ENCODE data around the gene SLC47A1. TPM values are rescaled to one million over a fixed set of nuclear protein-coding genes. Genes with fewer than 3 reads are reported as not detected.
"Not testable (repeated sequence)": the region's sequence is repeated elsewhere in the genome, so short reads cannot be mapped to it uniquely, and the experiment has no call there.

The SLC47A1 gene
- total and polyA plus RNA-seq, 9 of the 15 experiments (the other 6 are each of a cell fraction or from before 2014, with no cell fraction given), result not detected

DNA sequence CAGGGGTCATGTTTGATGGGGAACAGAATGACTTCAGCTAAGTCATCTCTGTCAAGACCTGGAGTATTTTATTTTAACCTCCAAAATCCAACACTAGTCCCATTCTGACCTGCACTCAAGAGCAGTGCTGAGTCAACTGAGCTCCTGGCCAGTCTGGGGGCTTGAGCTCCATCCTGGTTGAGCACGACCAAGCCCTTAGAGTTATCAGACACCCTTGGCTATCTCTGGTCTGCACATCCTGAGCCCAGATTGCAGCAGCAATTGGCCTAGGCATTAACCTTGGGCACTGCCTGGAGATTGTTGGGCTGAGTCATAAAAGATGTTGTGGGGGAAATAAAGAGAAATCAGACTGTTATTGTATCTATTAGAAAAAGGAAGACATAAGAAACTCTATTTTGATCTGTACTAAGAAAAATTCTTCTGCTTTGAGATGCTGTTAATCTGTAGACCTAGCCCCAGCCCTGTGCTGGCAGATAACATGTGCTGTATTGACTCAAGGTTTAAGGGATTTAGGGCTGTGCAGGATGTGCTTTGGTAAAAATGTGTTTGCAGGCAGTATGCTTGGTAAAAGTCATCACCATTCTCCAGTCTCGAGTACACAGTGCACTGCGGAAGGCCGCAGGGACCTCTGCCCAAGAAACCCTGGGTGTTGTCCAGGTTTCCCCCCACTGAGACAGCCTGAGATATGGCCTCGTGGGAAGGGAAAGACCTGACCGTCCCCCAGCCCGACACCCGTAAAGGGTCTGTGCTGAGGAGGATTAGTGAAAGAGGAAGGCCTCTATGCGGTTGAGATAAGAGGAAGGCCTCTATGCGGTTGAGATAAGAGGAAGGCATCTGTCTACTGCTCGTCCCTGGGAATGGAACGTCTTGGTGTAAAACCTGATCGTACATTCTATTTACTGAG, 14.0 kb upstream of the SLC47A1 start:
- H3K4me1 ChIP-seq (replicated peaks in 1 of 2; ENCODE audit: control insufficient read depth in 2 of 2, insufficient read depth in 2 of 2, low read length in 2 of 2); BruUV-seq (replicated peaks); H3K79me2 ChIP-seq (ENCODE audit: control insufficient read depth, insufficient read depth, low read length); H3K27me3 ChIP-seq (ENCODE audit: control insufficient read depth in 2 of 2, insufficient read depth in 2 of 2, low read length in 2 of 2); H3K4me3 ChIP-seq; H3K27ac ChIP-seq (ENCODE audit: extremely low read depth, low read depth, low read length); H3K9ac ChIP-seq (ENCODE audit: insufficient read depth in 1 of 2, low read depth in 2 of 2, low read length in 2 of 2); H3K9me3 ChIP-seq (replicated peaks; ENCODE audit: control insufficient read depth, insufficient read depth, low read depth, low read length); H3K9me1 ChIP-seq (ENCODE audit: control insufficient read depth, insufficient read depth, low read length); CTCF ChIA-PET (ENCODE audit: low intra/inter-chr PET ratio); H3K4me2 ChIP-seq (ENCODE audit: insufficient read depth, low read length); H2AFZ ChIP-seq (ENCODE audit: low read depth, low read length); H3K36me3 ChIP-seq (ENCODE audit: control insufficient read depth, insufficient read depth, low read length); in situ Hi-C loops (cut with MboI); POLR2A ChIA-PET; H4K20me1 ChIP-seq (replicated peaks; ENCODE audit: control insufficient read depth, insufficient read depth, low read length); TF ChIP-seq FOXM1 (CRISPR knock-in tag; IDR thresholded peaks at IDR 0.05; ENCODE audit: low read depth); TEAD4 (CRISPR knock-in tag; IDR thresholded peaks at IDR 0.05; ENCODE audit: borderline replicate concordance): not testable (repeated sequence)
- DNase-seq (ENCODE audit: extremely low read depth in 1 of 4, low spot score in 3 of 4) (peak in 1 of 4 experiments; percentile 54), FAIRE-seq (peak; percentile 55), ATAC-seq (peak; percentile 53)
- WGBS (ENCODE audit: insufficient coverage, low coverage, missing lambda C conversion rate), result 0% methylated on average over 10 of the region's 13 CpGs
- intact Hi-C loops (cut with micrococcal nuclease), result loop anchor here (10.0 kb wide), 1 partner anchor 155 kb away; no protein-coding TSS in a partner anchor
- TF ChIP-seq CBFA2T2 (conservative IDR thresholded peaks at IDR 0.05), result peak; percentile 57
- peak; percentile 46; the same call in 1 of the 2 replicates for TF ChIP-seq BCOR (IDR thresholded peaks at IDR 0.05)
- TF ChIP-seq, protein P1, sequence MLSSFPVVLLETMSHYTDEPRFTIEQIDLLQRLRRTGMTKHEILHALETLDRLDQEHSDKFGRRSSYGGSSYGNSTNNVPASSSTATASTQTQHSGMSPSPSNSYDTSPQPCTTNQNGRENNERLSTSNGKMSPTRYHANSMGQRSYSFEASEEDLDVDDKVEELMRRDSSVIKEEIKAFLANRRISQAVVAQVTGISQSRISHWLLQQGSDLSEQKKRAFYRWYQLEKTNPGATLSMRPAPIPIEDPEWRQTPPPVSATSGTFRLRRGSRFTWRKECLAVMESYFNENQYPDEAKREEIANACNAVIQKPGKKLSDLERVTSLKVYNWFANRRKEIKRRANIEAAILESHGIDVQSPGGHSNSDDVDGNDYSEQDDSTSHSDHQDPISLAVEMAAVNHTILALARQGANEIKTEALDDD (IDR thresholded peaks at IDR 0.05), result 0 out of 2 replicates have a peak, but pooled peaks have one; percentile 30
- peak; percentile 87 for TF ChIP-seq ARID1B (IDR thresholded peaks at IDR 0.05)
- TF ChIP-seq GATA2 (CRISPR knock-in tag; IDR thresholded peaks at IDR 0.05), result peak; percentile 80
- TF ChIP-seq MTA2 (IDR thresholded peaks at IDR 0.05; ENCODE audit: low read depth), result peak; percentile 66; the same call in 1 of the 2 replicates
- peak; percentile 86 for TF ChIP-seq TCF3 (CRISPR knock-in tag; IDR thresholded peaks at IDR 0.05)
- peak; percentile 84 to 86 for TF ChIP-seq KDM1A (IDR thresholded peaks at IDR 0.05)
- peak; percentile 70; the same call in 1 of the 2 replicates for TF ChIP-seq MECOM (CRISPR knock-in tag; IDR thresholded peaks at IDR 0.05)
- peak in 1 of 2 experiments; percentile 51; a peak in 2 of 4 replicates for TF ChIP-seq RCOR1 (IDR thresholded peaks at IDR 0.05; ENCODE audit: borderline replicate concordance in 1 of 2, low read depth in 2 of 2, low read length in 2 of 2)
- TF ChIP-seq SMARCE1 (IDR thresholded peaks at IDR 0.05), result peak; percentile 70; the same call in 1 of the 2 replicates
- peak; percentile 39; the same call in 1 of the 2 replicates for TF ChIP-seq FOXM1 (IDR thresholded peaks at IDR 0.05; ENCODE audit: low read depth)
- TF ChIP-seq NFIC (IDR thresholded peaks at IDR 0.05), result peak; percentile 39; the same call in 1 of the 2 replicates
- TF ChIP-seq POLR2AphosphoS5 (IDR thresholded peaks at IDR 0.05; ENCODE audit: control insufficient read depth, insufficient read depth, low read depth, low read length), result 0 out of 2 replicates have a peak, but pooled peaks have one; percentile 23
- TF ChIP-seq HDAC1 (IDR thresholded peaks at IDR 0.05), result 0 out of 4 replicates have a peak, but pooled peaks of 1 of the 2 experiments have one; percentile 40
- TF ChIP-seq SOX6 (IDR thresholded peaks at IDR 0.05), result peak; percentile 14; the same call in 1 of the 2 replicates
- peak; percentile 79 for TF ChIP-seq TEAD4 (IDR thresholded peaks at IDR 0.05; ENCODE audit: low read length)
- peak; percentile 98 to 100 for TF ChIP-seq FOXA3 (CRISPR knock-in tag; conservative IDR thresholded peaks at IDR 0.05 in 1 of 2, IDR thresholded peaks at IDR 0.05 in 1 of 2)
- peak; percentile 81 for TF ChIP-seq CBFA2T3 (IDR thresholded peaks at IDR 0.05)
- TF ChIP-seq NCOR1 (IDR thresholded peaks at IDR 0.05), result peak; percentile 65
- TF ChIP-seq, protein P2, sequence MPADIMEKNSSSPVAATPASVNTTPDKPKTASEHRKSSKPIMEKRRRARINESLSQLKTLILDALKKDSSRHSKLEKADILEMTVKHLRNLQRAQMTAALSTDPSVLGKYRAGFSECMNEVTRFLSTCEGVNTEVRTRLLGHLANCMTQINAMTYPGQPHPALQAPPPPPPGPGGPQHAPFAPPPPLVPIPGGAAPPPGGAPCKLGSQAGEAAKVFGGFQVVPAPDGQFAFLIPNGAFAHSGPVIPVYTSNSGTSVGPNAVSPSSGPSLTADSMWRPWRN (IDR thresholded peaks at IDR 0.05; ENCODE audit: low read depth), result peak; percentile 75
- peak; percentile 64; the same call in 1 of the 2 replicates for TF ChIP-seq HDAC2 (IDR thresholded peaks at IDR 0.05)

Data from K562 (cell line).